Mucosa of gallbladder (tissue), 1 donor: ENCODE measurements around the gene PTPRB. TPM values are rescaled to one million over a fixed set of nuclear protein-coding genes. Genes with fewer than 3 reads are reported as not detected.

Experiments used
- DNase-seq: peaks from one replicate; pipeline ENCODE4 v3.0.0-alpha.2; 2020; ENCODE audit warnings: low spot score
- total RNA-seq: library from RNA; stranded (reverse); gene quantifications from one replicate; pipeline ENCODE4 v1.2.1, GENCODE V29; 2021
- donor health status: DM: no; HTN: no; CAD: no.

Gene PTPRB
- total RNA-seq, 1 donor from 2014 or later = 26.0 TPM

DNA sequence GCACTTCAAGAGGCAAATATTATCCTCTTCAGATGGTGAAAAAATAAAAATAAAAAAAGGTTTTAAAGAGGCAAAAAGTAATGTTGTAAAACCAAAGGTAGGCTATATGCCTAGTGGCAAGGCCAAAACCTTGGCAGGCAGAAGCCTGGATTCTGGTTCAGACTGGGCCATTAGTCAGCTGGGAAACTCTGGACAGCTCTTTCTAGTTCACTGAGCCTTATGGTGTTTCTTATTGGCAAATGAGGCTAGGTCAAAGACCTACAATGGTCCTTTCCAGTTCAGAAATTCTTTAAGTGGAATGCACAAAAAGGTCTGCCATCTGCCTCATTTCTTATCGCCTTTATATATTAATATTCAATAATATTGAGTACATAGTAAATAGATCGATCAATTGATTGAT is 44.6 kb downstream of the PTPRB start:
- DNase-seq = no peak

DNA sequence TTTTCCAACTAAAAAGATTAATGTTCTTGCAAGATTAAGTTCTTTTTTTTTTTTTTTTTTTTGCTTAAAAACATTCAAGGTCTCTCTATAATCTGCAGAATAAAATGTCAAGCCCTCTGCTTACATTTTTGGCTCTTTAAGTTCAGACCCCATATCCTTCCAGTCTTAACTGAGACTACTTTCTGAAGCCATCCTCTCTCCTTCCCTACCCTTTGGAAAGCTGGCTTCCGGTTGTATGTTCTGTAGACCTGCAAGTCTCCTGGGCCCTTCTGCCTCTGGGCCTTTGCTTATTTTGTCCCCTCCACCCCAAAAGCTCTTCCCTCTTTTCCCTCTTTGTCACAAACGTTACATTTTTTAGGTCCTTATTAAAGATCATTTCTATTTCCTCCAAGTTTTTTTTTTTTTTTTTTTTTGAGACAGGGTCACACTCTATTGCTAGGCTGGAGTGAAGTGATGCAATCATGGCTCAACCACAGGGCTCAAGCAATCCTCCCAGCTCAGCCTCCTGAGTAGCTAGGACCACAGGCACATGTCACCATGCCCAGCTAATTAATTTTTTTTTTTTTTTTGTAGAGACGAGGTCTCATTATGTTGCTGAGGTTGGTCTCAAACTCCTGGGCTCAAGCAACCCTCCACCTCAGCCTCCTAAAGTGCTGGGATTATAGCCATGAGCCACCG is 46.5 kb downstream of the PTPRB start:
- DNase-seq = no peak

DNA sequence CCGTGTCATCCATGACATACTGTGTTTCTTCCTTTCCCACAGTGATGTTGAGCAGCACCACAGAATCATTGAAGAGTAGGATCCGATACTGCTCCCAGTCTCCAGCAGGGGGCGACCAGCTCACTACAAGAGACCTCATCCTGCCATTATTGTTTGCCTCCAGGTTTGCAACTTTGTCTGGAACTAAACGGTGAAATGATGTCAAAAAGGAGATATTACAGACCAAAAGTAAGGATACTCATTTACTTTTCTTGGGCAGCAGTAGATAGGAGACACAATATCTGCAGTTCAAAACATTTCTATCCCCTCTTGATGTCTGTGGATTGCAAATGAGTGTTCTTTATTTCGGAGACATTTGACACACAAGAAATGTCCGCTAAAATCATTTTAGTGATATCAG is 47.2 kb downstream of the PTPRB start:
- peak; percentile 72 for DNase-seq

DNA sequence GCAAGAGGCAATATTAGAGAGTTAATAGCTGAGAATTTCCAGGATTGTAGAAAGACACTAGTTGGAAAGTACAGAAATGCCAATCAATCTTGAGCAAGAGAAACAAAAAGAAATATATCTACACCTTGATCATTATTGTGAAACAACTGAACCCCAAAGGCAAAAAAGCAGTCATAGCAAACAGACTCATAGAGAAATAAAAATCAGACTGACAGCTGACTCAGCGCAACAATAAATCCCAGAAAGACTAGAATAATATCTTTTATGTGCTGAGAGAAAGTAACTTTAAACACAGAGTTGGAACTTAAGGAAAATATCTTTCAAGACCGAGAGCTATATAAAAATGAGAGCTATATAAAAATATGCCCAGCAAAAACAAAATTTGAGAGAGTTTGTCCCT is 52.9 kb downstream of the PTPRB start:
- no peak for DNase-seq

DNA sequence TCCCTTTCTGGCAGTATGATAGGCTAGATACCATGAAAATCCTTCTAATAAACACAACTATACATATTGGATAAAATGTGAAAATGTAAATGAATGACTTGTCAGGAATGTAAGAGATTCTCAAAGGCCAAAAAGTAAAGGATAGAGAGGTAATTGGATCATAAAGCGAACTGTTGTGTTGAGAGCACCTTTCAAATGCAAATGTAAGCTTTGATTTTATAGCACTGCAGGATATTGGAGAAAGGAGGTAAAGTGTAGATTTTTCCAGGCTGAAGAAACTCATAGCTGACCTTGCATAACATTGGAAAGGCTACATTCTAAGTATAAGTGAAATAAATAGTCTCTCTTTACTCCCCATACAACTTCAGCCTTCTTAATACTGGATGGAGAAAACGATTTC is 54.0 kb downstream of the PTPRB start:
- DNase-seq = no peak

DNA sequence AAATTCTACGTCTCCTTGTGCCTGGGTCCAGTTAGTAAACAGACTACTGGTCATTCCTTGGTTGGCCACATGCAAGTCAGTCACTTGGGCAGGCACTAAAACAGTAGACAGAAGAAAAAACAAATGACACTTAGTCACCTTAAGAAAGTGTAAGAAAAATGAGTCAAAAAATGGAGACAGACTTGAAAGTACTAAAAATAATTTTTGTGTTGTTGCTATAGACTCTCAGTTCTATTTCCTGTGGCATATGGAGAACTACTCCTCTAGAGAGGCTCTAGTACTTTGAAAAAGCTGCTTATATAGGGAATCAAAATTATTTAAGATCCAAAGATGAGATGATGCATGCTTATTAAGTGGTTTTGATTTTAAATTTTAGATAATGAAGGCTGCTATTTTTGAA is 56.0 kb downstream of the PTPRB start:
- DNase-seq = no peak

DNA sequence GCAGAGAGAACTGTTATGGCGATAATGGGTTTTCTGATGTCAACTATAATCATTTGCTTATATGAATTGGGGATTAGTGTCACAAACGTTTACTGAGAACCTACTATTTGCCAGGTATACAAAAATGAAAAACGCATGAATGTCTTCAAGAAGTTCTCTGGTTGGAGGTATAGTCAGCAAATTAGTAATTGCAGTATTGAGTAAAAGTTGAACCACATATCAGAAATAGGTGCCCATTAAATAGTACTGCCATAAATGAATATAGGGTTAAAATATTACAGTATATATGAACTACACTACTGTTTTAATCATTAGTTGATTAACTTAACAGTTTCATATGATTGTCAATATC is 60.0 kb downstream of the PTPRB start:
- no peak for DNase-seq

- no peak for DNase-seq
Measured at GRCh38 chr12:70576341-70577282, 60.6 kb downstream of the PTPRB start.

DNA sequence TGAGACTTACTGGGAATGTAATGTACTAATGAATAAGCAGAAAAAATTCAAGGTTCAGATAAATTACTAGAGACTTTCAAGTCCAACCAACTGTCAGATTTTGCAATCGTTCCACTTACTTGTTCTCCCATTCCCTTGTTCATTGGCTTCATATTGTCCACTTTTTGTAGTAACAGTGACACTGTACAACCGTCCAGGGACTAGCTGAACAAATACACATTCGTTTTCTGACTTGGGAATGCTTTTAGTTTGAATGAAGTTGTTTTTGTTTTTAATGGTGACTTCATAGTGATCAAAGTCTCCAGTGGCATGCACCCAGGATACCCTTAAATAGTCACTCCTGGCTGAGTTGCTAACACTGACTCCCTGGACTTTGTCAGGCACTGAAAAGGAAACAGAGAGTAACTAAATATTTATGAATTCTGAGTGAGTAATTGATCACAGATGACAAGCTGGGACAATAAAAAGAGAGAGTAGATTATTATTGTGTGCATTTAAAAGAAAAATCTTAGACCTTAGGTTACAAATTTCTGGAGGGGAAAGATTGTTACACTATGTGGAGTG is 65.4 kb downstream of the PTPRB start:
- no peak for DNase-seq

GRCh38 chr12:70571029-70571428 is 66.2 kb downstream of the PTPRB start:
- no peak for DNase-seq

DNA sequence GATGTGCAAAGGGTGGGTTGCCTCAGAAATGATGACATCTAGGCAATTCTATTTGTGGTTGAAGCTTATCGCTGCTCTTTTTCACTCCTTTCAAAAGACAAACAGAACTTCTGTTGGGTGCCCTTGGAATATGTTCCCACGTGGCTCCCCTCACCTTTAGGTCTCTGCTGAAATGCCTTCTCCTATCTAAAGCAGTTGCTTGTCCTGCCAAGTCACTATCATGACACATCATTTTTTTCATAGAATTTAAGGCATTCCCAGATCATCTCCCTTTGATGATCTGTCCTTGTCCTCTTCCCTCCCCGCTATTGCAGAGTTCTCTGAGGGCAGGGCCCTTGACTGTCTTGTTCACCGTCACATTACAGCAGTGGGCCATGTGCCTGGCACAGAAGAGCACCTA is 75.7 kb downstream of the PTPRB start:
- no peak for DNase-seq

- DNase-seq = no peak
Measured at GRCh38 chr12:70560671-70561070, 76.6 kb downstream of the PTPRB start.

GRCh38 chr12:70559390-70559789 is 77.8 kb downstream of the PTPRB start:
- DNase-seq = no peak

DNA sequence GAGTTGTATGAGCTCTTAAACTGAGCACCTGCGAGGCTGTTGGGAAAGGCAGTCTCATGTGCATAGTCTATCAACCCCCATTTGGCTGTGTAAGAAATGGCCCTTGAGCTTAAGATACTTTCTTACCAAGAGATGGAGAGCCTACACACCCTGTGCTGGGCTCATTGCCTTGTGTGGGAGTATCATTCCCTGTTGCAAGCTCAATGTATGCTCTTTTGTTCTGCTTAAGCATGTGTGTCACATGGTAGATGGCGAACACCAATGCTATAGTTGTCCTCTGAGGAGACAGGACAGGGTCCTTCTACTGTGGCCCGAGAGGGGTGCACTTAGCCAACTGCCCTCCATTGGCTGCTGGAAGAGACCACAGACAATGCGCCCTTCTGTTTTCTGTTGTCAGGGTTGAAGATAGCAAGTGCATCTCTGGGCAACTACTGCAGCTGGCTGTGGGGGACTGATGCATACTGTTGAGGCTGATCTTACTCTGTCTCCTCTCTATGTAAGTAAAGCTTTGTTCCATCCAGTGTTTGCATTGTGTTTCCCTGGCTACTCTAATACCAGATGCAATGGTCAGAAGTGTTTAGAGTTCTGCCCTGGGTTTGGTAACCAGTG is 79.5 kb downstream of the PTPRB start:
- DNase-seq = no peak

GRCh38 chr12:70556179-70556869 is 80.9 kb downstream of the PTPRB start:
- DNase-seq = no peak

GRCh38 chr12:70555081-70555480 is 82.1 kb downstream of the PTPRB start:
- DNase-seq = no peak

- DNase-seq = no peak
Measured at GRCh38 chr12:70553391-70553859, 83.8 kb downstream of the PTPRB start.

DNA sequence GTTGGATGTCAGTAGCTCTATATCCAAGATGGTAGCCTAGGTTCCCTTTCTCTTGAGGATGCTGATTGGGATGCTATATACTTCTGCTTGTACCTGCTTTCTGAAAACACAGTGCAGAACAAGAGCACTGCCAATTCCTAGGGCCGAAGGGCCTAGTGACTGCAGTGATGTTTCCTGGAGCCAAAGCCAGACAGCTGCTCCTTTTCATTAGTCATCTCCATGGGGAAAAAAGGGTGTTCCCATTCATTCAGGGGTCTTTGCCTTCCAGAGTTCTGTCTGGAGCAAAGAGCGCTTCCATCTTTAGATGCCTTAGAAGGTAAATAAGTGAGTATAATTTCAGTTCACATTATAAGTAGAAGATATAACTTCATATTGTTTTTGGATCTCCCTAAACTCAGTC is 85.5 kb downstream of the PTPRB start:
- no peak for DNase-seq

- DNase-seq = no peak
Measured at GRCh38 chr12:70550180-70550577, 87.0 kb downstream of the PTPRB start.

GRCh38 chr12:70549340-70550179 is 87.7 kb downstream of the PTPRB start:
- DNase-seq = no peak

GRCh38 chr12:70543444-70543843 is 93.8 kb downstream of the PTPRB start:
- DNase-seq = no peak
